Measurements from ENCODE around the gene RAPGEF2. TPM values are rescaled to one million over a fixed set of nuclear protein-coding genes. Genes with fewer than 3 reads are reported as not detected.

Gene RAPGEF2
- total RNA-seq, 1 experiment from 2014 or later: 29.8 TPM

GRCh38 chr4:159396151-159396550 is 293.3 kb downstream of the RAPGEF2 start:
- H3K79me2 ChIP-seq (ENCODE audit: low read depth): no peaks in the 10 kb centered on the region
- no peak overlapping the region for H3K4me3 ChIP-seq
- H3K9me3 ChIP-seq (ENCODE audit: insufficient read depth, low read depth): no peaks in the 10 kb centered on the region
- no peaks in the 10 kb centered on the region for H3K4me1 ChIP-seq (replicated peaks; ENCODE audit: insufficient read depth)
- H3K27ac ChIP-seq: no peak overlapping the region
- H4K20me1 ChIP-seq (ENCODE audit: insufficient read depth): no peaks in the 10 kb centered on the region
- no peak overlapping the region for H3K4me2 ChIP-seq
- H3K36me3 ChIP-seq (ENCODE audit: low read depth): no peaks in the 10 kb centered on the region
- no peaks in the 10 kb centered on the region for H3F3A ChIP-seq (ENCODE audit: insufficient read depth, low read depth)
- no peaks in the 10 kb centered on the region for H3K9me2 ChIP-seq (ENCODE audit: insufficient read depth)
- ChIA-PET POLR2A (ENCODE audit: unreplicated experiment) (no interaction called here), CTCF (no interaction called here)
- no TSS peak for BruUV-seq (replicated peaks)
- no peaks in the 10 kb centered on the region for H3K27me3 ChIP-seq (ENCODE audit: insufficient read depth, low read depth)
- TF ChIP-seq, protein P1, sequence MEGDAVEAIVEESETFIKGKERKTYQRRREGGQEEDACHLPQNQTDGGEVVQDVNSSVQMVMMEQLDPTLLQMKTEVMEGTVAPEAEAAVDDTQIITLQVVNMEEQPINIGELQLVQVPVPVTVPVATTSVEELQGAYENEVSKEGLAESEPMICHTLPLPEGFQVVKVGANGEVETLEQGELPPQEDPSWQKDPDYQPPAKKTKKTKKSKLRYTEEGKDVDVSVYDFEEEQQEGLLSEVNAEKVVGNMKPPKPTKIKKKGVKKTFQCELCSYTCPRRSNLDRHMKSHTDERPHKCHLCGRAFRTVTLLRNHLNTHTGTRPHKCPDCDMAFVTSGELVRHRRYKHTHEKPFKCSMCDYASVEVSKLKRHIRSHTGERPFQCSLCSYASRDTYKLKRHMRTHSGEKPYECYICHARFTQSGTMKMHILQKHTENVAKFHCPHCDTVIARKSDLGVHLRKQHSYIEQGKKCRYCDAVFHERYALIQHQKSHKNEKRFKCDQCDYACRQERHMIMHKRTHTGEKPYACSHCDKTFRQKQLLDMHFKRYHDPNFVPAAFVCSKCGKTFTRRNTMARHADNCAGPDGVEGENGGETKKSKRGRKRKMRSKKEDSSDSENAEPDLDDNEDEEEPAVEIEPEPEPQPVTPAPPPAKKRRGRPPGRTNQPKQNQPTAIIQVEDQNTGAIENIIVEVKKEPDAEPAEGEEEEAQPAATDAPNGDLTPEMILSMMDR (conservative IDR thresholded peaks at IDR 0.05): no peak
- TF ChIP-seq EZH2 (IDR thresholded peaks at IDR 0.05; ENCODE audit: low read depth): no peak
- no peak overlapping the region for H2AFZ ChIP-seq
- DNase-seq: no peak
- intact Hi-C loops (cut with micrococcal nuclease; ENCODE audit: unreplicated experiment): no loop called here

GRCh38 chr4:159398236-159398638 is 295.4 kb downstream of the RAPGEF2 start:
- Histone ChIP-seq H3F3A (ENCODE audit: insufficient read depth, low read depth) (no peaks in the 10 kb centered on the region), H4K20me1 (ENCODE audit: insufficient read depth) (no peaks in the 10 kb centered on the region), H3K4me2 (no peak overlapping the region), H2AFZ (no peak overlapping the region), H3K79me2 (ENCODE audit: low read depth) (no peaks in the 10 kb centered on the region), H3K9me3 (ENCODE audit: insufficient read depth, low read depth) (no peaks in the 10 kb centered on the region), H3K27ac (no peak overlapping the region), H3K27me3 (ENCODE audit: insufficient read depth, low read depth) (no peaks in the 10 kb centered on the region), H3K36me3 (ENCODE audit: low read depth) (no peaks in the 10 kb centered on the region), H3K4me3 (no peak overlapping the region), H3K9me2 (ENCODE audit: insufficient read depth) (no peaks in the 10 kb centered on the region), H3K4me1 (replicated peaks; ENCODE audit: insufficient read depth) (0 out of 2 replicates have a peak, but pooled peaks cover 7% of the 10 kb centered on the region)
- no TSS peak for BruUV-seq (replicated peaks)
- POLR2A ChIA-PET (ENCODE audit: unreplicated experiment): interaction anchor here (0.6 kb wide), 1 partner anchor 59 kb away, joined by 5 read pairs; no protein-coding TSS in a partner anchor
- CTCF ChIA-PET: no interaction called here
- no peak for DNase-seq
- intact Hi-C loops (cut with micrococcal nuclease; ENCODE audit: unreplicated experiment): no loop called here
- TF ChIP-seq, protein P1 (conservative IDR thresholded peaks at IDR 0.05): no peak
- no peak for TF ChIP-seq EZH2 (IDR thresholded peaks at IDR 0.05; ENCODE audit: low read depth)

GRCh38 chr4:159400558-159401225 is 297.8 kb downstream of the RAPGEF2 start:
- Histone ChIP-seq H3K4me1 (replicated peaks; ENCODE audit: insufficient read depth) (0 out of 2 replicates have a peak, but pooled peaks cover 7% of the 10 kb centered on the region), H3K27ac (no peak overlapping the region), H3K4me3 (no peak overlapping the region), H3F3A (ENCODE audit: insufficient read depth, low read depth) (no peaks in the 10 kb centered on the region), H3K9me3 (ENCODE audit: insufficient read depth, low read depth) (no peaks in the 10 kb centered on the region), H3K9me2 (ENCODE audit: insufficient read depth) (no peaks in the 10 kb centered on the region), H3K36me3 (ENCODE audit: low read depth) (no peaks in the 10 kb centered on the region), H3K4me2 (no peak overlapping the region), H2AFZ (no peak overlapping the region), H4K20me1 (ENCODE audit: insufficient read depth) (no peaks in the 10 kb centered on the region), H3K79me2 (ENCODE audit: low read depth) (no peaks in the 10 kb centered on the region), H3K27me3 (ENCODE audit: insufficient read depth, low read depth) (no peaks in the 10 kb centered on the region)
- TF ChIP-seq, protein P1 (conservative IDR thresholded peaks at IDR 0.05): no peak
- TF ChIP-seq EZH2 (IDR thresholded peaks at IDR 0.05; ENCODE audit: low read depth): no peak
- no TSS peak for BruUV-seq (replicated peaks)
- intact Hi-C loops (cut with micrococcal nuclease; ENCODE audit: unreplicated experiment): no loop called here
- POLR2A ChIA-PET (ENCODE audit: unreplicated experiment): no interaction called here
- CTCF ChIA-PET: no interaction called here
- no peak for DNase-seq

Data from PC-9 (cell line).